ENCODE results near the gene MAZ. TPM values are rescaled to one million over a fixed set of nuclear protein-coding genes. Genes with fewer than 3 reads are reported as not detected.

Gene MAZ
- total RNA-seq, 1 experiment from 2014 or later = 256 TPM

DNA sequence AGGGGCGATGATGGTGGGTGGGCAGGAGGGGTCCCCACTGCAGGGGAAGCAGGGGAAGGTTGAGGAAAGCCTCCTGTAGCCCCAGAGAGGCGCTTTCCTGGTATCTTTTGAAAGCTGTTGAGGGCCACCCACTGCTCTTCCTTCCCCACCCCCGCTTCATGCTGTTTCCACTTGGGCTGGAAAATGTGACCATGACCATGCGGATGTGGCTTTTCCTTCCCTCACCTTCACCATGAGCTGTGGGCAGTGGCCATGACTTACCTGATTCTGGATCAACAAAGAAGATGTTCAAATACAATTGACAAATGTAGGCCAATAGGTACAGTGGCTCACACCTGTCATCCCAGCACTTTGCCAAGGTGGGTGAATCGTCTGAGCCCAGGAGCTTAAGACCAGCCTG is 27.8 kb downstream of the MAZ start:
- Histone ChIP-seq H3K27ac (ENCODE audit: low read depth, low read length) (no peak overlapping the region), H2AFZ (ENCODE audit: low read depth, low read length, poor library complexity, severe bottlenecking) (no peak overlapping the region), H3K4me1 (ENCODE audit: control insufficient read depth in 1 of 2, insufficient read depth in 2 of 2, low read length in 2 of 2) (peaks cover 8 to 20% of the 10 kb centered on the region in 2 experiments), H3K9me2 (ENCODE audit: insufficient read depth) (no peaks in the 10 kb centered on the region), H3K9me3 (ENCODE audit: control insufficient read depth in 1 of 2, insufficient read depth in 1 of 2, low read depth in 1 of 2, low read length in 2 of 2) (no peaks in the 10 kb centered on the region), H4K20me1 (ENCODE audit: insufficient read depth) (no peaks in the 10 kb centered on the region), H3K79me2 (ENCODE audit: insufficient read depth, low read length) (no peaks in the 10 kb centered on the region), H3K27me3 (ENCODE audit: insufficient read depth, low read length) (no peaks in the 10 kb centered on the region), H3K9ac (ENCODE audit: low read length) (no peak overlapping the region), H3K4me2 (ENCODE audit: low read length) (no peak overlapping the region), H3K4me3 (replicated peaks in 1 of 2; ENCODE audit: low read depth in 1 of 2, low read length in 2 of 2) (no peak overlapping the region), H3K36me3 (ENCODE audit: control insufficient read depth in 1 of 2, insufficient read depth in 2 of 2, low read length in 2 of 2) (peaks cover 2 to 8% of the 10 kb centered on the region in 2 experiments; a peak in 3 of 4 replicates)
- ChIA-PET CTCF (no interaction called here), POLR2A (no interaction called here), RAD21 (ENCODE audit: low non-redundant PET in 1 of 2, low total read pairs in 2 of 2, uncharacterized antibody in 2 of 2, unreplicated experiment in 2 of 2) (no interaction called here)
- ATAC-seq = no peak
- no peak for DNase-seq (ENCODE audit: low read depth, low spot score)
- intact Hi-C loops (cut with micrococcal nuclease) = no loop called here
- BruUV-seq (replicated peaks) = no TSS peak
- TF ChIP-seq, protein P1, sequence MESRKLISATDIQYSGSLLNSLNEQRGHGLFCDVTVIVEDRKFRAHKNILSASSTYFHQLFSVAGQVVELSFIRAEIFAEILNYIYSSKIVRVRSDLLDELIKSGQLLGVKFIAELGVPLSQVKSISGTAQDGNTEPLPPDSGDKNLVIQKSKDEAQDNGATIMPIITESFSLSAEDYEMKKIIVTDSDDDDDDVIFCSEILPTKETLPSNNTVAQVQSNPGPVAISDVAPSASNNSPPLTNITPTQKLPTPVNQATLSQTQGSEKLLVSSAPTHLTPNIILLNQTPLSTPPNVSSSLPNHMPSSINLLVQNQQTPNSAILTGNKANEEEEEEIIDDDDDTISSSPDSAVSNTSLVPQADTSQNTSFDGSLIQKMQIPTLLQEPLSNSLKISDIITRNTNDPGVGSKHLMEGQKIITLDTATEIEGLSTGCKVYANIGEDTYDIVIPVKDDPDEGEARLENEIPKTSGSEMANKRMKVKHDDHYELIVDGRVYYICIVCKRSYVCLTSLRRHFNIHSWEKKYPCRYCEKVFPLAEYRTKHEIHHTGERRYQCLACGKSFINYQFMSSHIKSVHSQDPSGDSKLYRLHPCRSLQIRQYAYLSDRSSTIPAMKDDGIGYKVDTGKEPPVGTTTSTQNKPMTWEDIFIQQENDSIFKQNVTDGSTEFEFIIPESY (IDR thresholded peaks at IDR 0.05; ENCODE audit: extremely low read depth, insufficient replicate concordance, low read length) = no peak
- TF ChIP-seq TCF7L2 (IDR thresholded peaks at IDR 0.05; ENCODE audit: borderline replicate concordance, extremely low read depth, insufficient read depth, insufficient read length) (no peak), CBX3 (IDR thresholded peaks at IDR 0.05; ENCODE audit: low read depth) (no peak), EZH2 (IDR thresholded peaks at IDR 0.05) (no peak), ELF1 (IDR thresholded peaks at IDR 0.05; ENCODE audit: borderline replicate concordance, low read depth) (no peak), ZFX (IDR thresholded peaks at IDR 0.05) (no peak), YY1 (IDR thresholded peaks at IDR 0.05; ENCODE audit: extremely low read depth, insufficient replicate concordance, low read depth, low read length) (no peak), SRF (IDR thresholded peaks at IDR 0.05; ENCODE audit: low read depth) (no peak), CEBPB (IDR thresholded peaks at IDR 0.05; ENCODE audit: low read depth) (no peak), JUND (IDR thresholded peaks at IDR 0.05) (no peak), POLR2AphosphoS5 (IDR thresholded peaks at IDR 0.05; ENCODE audit: low read depth, low read length) (no peak), FOSL1 (IDR thresholded peaks at IDR 0.05; ENCODE audit: low read depth) (no peak), RAD21 (IDR thresholded peaks at IDR 0.05; ENCODE audit: low read depth) (no peak), EGR1 (IDR thresholded peaks at IDR 0.05; ENCODE audit: low read depth) (no peak), POLR2A (IDR thresholded peaks at IDR 0.05; ENCODE audit: borderline replicate concordance, extremely low read depth, insufficient read depth, insufficient read length) (no peak)
- TF ChIP-seq, protein P2, sequence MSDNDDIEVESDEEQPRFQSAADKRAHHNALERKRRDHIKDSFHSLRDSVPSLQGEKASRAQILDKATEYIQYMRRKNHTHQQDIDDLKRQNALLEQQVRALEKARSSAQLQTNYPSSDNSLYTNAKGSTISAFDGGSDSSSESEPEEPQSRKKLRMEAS (IDR thresholded peaks at IDR 0.05) = no peak
- TF ChIP-seq, protein P3, sequence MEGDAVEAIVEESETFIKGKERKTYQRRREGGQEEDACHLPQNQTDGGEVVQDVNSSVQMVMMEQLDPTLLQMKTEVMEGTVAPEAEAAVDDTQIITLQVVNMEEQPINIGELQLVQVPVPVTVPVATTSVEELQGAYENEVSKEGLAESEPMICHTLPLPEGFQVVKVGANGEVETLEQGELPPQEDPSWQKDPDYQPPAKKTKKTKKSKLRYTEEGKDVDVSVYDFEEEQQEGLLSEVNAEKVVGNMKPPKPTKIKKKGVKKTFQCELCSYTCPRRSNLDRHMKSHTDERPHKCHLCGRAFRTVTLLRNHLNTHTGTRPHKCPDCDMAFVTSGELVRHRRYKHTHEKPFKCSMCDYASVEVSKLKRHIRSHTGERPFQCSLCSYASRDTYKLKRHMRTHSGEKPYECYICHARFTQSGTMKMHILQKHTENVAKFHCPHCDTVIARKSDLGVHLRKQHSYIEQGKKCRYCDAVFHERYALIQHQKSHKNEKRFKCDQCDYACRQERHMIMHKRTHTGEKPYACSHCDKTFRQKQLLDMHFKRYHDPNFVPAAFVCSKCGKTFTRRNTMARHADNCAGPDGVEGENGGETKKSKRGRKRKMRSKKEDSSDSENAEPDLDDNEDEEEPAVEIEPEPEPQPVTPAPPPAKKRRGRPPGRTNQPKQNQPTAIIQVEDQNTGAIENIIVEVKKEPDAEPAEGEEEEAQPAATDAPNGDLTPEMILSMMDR (IDR thresholded peaks at IDR 0.05 in 2 of 3, conservative IDR thresholded peaks at IDR 0.05 in 1 of 3; ENCODE audit: borderline replicate concordance in 1 of 3, insufficient read depth in 1 of 3, low read depth in 2 of 3, low read length in 2 of 3) = no peak
- TF ChIP-seq, protein P4, sequence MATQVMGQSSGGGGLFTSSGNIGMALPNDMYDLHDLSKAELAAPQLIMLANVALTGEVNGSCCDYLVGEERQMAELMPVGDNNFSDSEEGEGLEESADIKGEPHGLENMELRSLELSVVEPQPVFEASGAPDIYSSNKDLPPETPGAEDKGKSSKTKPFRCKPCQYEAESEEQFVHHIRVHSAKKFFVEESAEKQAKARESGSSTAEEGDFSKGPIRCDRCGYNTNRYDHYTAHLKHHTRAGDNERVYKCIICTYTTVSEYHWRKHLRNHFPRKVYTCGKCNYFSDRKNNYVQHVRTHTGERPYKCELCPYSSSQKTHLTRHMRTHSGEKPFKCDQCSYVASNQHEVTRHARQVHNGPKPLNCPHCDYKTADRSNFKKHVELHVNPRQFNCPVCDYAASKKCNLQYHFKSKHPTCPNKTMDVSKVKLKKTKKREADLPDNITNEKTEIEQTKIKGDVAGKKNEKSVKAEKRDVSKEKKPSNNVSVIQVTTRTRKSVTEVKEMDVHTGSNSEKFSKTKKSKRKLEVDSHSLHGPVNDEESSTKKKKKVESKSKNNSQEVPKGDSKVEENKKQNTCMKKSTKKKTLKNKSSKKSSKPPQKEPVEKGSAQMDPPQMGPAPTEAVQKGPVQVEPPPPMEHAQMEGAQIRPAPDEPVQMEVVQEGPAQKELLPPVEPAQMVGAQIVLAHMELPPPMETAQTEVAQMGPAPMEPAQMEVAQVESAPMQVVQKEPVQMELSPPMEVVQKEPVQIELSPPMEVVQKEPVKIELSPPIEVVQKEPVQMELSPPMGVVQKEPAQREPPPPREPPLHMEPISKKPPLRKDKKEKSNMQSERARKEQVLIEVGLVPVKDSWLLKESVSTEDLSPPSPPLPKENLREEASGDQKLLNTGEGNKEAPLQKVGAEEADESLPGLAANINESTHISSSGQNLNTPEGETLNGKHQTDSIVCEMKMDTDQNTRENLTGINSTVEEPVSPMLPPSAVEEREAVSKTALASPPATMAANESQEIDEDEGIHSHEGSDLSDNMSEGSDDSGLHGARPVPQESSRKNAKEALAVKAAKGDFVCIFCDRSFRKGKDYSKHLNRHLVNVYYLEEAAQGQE (IDR thresholded peaks at IDR 0.05; ENCODE audit: low read depth) = no peak
